Gastroesophageal sphincter (tissue), 3 donors: Measurements from ENCODE around the gene CERK.

Source experiments
- CTCF ChIP-seq, 4 experiments: fragments of 200-600 bp in 2 of 4; fragments of 450-650 bp in 2 of 4; sonication (generic) in 1 of 4; IDR thresholded peaks; one replicate each; pipeline ENCODE4 v1.5.1; 2017 to 2019; ENCODE audit warnings: antibody characterized with exemption in 4 of 4, mild to moderate bottlenecking in 2 of 4, moderate library complexity in 2 of 4
- EP300 ChIP-seq: sonication (generic); formaldehyde crosslinking; IDR thresholded peaks from one replicate; pipeline ENCODE4 v1.6.1; 2017; ENCODE audit warnings: antibody characterized with exemption, mild to moderate bottlenecking

- no peak for TF ChIP-seq CTCF (IDR thresholded peaks at IDR 0.05)
- no peak for TF ChIP-seq EP300
Observed at GRCh38 chr22:46653596-46653995, 84.5 kb downstream of the CERK start.
